GM18499 (cell line): ENCODE data around the gene PTPRD.

Source experiments
- ATAC-seq: cut with Tn5 transposase; IDR thresholded peaks from one replicate; pipeline ENCODE4 v1.9.1; 2021; ENCODE audit warnings: moderate number of reproducible peaks; ENCODE audit not compliant: insufficient read depth, unreplicated experiment

The PTPRD gene

DNA sequence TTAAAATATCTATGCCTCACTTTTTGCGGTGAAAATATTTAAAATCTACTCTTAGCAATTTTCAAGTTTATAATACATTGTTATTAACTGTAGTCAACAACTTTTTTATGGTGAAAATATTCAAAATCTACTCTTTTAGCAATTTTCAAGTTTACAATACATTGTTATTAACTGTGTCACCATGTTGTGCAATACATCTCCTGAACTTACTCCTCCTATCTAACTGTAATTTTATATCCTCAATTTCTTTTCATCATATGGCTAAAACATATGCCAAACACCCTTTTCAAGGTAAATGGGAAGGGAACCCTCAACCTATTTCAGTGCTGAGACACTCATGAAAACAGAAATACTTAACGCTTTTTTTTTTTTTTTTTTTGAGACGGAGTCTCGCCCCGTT, 1830.6 kb downstream of the PTPRD start:
- ATAC-seq, result no peak

DNA sequence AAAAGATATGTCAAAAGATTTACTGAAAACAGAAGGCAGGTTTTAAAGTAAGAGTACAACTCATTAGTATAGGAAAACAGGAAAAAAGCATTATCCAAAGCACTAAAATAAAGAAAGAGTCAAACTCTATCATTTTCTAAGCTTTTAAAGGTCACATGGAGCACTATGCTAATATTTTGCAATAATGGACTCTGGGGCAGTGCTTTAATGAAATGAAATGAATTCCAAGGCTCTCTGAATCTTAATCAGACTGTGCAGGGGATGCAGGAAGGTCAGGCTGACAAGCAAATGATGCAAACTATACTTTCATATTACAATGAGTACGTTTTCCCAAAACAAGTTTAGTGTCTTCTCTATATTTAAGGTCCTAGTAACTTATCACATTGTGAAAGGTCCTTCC, 1831.3 kb downstream of the PTPRD start:
- no peak for ATAC-seq

DNA sequence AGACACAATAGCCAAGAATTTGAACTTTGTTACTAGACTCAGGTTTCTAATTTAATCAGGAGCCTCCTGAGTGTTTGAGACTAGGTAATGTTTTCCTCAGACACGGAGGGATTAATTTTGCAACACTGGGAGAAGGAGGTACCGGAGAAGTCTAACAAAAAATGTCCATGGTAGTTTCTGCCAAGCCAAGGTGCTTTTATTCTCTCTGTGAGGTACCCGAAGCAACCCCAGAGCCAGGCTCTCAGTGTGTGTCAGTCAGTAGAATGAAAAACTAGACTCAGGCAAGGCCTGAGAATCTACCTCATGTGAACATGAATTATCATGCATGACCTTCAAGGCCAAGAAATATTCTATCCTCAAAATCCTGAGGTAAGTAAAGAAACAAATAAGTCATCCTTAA, 1832.4 kb downstream of the PTPRD start:
- no peak for ATAC-seq

DNA sequence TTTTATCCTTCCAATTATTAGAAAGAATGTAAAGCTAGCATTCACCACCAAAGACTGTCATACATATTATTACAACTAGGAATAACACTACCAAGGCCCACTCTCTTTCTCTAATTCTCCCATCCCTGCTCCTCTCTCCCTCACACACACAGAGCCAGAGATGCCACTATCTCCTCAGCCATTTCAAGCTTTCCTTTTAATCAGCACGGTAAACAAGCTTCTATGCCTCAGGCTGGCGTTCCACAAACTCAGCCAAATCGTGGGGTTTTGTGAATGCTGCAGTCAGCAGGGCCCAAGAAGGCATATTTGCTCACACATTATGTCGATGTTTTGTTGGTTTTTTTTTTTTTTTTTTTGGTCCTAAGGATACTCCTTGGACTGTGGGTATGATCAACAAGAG, 1833.3 kb downstream of the PTPRD start:
- ATAC-seq, result no peak

DNA sequence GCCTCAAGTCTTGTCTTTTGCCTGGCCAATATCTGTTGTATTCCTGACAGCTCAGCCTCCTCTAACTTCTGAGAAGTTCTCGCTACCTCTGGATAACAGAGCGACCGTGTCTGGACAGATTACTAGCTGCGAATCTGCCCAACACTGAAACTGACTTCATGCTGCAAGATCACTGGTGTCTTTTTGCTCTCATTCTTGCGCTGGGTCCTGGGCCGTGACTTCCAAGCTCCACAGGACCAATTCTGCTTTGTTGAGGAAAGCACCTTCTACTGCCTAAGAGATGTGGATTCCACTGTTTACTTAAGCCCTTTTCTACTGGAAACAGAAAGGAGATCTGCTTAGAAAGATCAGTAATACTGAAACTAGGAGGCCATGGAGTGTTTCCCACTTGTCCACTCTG, 1834.4 kb downstream of the PTPRD start:
- no peak for ATAC-seq

DNA sequence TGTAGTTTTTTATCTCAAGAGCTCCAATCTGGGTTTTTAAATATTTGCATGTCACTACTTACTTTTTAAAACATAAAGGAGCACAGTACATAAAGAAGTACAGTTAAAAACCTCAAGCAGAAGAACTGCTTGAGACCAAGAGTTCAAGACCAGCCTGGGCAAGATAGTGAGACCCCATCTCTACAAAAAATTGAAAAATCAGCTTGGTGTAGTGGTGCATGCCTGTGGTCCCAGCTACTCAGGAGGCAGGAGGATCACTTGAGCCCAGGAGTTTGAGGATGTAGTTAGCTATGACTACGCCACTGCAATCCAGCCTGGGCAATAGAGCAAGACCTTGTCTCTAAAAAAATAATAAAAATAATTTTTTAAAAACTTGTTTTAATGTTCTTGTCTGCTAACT, 1840.5 kb downstream of the PTPRD start:
- ATAC-seq, result no peak

DNA sequence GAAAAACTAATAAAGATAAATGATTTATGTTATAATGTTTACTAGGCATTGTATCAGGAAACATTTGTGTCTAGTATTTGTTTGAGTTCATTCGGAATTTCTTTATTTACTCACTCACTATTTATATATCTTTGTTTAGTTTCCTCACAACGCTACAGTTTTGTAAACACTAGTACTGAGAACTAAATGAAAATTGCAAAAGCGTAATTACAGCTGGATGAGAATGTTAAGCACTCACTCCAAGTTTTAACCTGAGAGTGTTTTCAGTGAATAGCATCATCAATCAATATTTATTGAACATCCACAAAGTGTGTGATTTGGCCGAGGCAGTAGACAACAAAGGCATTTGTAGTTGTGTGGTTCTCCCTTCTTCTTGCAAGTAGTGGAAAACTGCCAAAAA, 1843.6 kb downstream of the PTPRD start:
- ATAC-seq, result no peak

DNA sequence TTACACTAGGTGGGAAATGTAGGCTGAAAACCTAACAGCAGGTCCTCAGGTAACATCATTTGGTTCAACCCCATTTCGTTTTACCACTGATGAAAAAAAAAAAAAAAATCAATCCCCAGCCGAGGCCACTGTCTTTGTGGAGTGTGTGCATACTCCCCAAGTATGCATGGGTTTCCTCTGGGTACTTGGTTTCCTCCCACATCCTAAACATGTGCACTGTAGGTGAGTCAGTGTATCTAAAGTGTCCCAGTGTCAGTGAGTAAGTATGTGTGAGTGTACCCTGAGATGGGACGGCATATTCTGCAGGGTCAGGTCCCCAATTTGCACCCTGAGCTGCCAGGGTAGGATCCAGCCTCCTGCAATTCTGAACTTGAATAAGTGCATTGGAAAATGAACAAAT, 1846.7 kb downstream of the PTPRD start:
- no peak for ATAC-seq

DNA sequence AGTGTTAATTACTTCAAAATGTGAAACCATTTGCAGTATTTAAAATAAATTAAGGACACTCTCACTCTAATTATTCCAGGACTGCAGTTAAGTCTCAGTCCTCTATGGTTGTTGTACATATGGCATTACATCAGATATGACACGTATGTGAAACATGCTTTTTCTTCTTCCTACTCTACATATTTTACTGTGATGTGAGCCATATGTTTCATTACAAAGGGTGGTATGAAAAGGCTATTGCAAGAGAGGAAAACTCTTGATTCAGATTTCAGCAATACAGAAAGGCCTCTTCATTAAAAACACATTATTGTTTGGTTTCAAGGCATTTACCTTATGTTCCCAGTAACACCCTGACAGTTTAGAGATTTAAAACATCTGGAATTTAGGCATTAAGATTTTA, 1848.8 kb downstream of the PTPRD start:
- ATAC-seq, result no peak

DNA sequence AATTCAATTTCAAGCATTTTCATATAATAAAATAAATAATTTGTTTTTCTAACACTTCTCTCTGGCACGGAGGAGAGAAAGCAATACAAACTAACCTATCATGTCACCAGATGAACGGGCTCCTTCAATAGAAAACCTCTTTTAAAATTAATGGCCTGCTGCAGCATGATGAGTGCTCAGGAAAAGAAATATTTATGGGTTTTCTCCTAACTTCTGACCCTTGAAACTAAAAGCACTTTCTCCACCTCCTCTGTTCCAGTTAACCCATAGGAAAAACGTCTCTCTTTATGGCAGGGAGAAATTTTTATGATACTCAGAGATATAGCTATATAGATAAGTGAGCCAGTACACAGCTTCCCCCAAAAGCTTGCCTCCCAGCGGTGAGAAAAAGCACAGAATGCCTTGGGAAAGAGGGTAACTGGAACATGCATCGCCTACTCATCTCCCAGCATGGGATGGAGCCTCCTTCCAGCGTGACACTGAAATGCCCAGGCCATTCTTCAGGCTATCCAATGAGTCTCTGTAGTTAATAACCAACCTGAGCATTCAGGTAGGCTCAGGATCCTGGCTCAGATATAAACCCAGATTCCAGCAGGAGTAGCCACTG, 1850.2 kb downstream of the PTPRD start:
- ATAC-seq, result no peak

DNA sequence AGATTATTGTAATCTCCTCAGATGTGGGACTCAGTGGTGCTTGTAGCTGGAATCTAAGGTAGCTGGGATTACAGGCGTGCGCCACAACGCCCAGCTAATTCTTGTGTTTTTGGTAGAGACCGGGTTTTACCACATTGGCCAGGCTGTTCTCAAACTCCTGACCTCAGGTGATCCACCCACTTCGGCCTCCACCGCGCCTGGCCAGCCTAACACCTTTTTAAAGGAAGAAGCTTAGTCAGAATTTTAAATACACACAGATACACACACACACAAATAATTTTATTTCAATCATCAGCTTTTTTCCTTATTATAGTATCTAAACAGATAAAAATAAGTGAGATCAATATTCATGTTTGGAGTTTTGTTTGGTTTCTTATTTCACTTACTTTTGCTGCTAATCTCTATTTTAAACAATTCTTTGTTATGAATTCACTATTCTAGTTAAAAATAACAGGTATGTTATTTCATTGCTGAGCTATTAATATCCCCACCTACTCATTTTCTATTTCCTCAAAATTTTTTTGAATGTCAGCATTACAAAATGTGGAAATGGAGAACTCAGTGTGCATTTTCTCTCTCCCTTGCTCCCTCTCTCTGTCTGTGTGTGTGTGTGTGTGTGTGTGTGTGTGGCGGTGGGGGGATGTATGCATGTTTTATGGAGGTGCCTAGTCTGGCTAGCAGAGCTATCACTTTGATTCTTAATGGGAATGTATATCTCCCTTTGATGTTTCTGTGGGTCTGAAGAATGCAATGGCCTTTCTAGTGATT, 1852.6 kb downstream of the PTPRD start:
- ATAC-seq, result no peak

DNA sequence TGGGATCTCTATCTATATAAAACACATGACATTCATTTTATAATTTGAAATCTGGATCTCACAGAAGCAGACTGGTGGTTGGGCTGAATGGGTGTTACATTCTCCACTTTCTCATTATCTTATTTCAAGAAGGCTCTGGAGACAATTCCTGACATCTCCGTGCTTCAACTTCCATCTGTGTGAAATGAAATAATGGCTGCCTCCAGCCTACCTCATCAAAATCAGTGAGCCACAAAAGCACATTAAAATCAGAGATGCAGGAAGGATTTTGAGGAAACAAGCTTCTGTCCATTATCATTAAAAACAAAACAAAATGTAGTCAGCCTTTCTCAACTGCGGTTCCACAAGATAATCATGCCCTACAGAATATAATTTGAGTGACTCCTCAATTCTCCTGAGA, 1854.9 kb downstream of the PTPRD start:
- no peak for ATAC-seq

DNA sequence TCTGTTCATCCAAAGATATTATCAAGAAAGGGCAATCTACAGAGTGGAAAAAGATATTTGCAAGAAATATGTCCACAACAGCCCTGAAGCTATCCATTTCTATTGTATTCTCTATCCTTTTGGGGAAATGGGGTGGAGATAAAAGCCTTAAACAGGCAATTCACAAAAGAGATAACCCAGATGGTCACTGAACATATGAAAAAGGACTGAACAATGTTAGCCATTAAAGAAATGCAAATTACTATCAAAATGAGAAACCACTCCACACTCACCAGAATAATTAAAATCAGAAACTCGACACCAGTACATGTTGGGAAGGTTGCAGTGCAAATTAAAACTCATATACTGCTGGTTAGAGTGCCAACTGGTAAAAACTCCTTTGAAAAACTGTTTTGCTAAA, 1858.1 kb downstream of the PTPRD start:
- no peak for ATAC-seq

DNA sequence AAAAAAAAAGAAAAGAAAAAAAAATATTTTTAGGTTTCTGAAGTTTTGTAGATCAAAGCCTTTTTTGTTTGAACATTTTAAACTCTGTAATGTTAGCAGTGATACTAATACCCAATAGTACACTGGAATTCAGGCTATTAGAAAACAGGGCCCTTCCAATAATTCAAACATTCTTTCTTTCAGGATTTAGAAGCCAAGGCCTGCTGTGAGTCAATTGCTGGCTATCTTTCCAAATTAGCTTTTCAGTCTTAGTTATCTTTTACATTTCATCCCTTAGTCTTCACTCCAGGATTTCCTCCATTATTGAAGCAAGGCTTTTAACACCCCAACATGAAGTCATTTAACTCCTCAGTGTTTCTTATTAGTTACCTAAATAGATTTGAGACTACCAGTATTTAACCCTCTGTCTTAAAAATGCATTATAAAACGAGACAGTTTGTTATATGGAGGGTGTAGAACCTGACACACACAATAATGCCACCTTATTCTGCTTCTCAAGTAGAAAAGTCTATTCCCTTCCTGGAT, 1861.3 kb downstream of the PTPRD start:
- no peak for ATAC-seq

DNA sequence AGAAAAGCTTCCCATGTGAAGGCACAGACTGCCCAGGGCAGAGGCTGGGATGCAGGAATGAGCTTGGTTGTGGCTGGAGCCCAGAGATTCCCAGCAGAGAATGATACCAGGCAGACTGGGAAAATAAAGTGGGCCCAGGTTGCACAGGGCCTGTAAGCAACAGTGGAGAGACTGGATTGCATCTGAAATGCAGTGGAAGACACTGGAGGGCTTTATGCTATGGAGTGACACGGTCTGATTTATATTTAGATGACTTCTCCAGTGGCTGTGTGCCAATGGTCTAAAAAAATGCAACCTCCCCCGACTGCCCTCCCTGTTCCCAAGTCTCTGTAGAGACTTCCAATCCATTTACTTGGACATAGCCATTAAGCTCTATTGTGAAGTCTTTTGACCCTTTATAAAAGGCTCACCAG, 1862.2 kb downstream of the PTPRD start:
- ATAC-seq, result no peak

DNA sequence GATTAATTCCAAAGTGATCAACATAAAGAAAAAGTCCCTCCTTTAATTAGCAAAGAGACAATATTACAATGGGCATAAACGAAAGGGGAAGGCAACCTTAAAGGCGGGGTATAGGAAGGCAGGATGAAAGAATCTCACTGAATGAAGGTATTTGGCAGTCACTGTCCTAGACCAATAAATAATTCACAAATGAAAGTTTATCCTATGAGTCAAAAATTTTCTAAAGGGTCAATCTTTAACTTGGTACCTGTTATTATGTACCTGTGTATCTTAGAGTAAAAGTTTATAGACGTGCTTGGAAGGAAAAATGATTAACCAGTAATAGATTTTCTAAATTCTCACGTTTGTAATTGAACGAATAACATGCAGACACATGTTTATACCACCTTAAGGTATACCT, 1867.5 kb downstream of the PTPRD start:
- ATAC-seq, result no peak

DNA sequence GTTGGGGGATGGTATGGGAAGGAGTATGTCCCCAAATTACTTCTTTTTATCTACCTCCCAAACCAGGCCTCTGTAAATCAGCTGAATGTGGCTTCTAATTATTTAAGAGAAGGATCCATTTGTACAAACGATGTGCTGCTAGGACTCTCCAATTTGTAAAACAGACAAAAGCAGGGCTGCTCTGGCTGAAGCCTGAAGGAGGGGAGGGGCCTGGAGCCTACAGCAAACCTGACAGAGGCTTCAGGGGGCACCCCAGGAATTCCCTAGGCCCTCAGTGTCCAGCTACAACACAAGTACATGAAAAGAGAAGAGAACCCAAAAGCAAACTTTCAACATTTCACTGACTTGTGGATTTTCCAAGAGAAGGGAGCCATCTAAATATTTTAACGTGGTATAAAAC, 1873.9 kb downstream of the PTPRD start:
- no peak for ATAC-seq

DNA sequence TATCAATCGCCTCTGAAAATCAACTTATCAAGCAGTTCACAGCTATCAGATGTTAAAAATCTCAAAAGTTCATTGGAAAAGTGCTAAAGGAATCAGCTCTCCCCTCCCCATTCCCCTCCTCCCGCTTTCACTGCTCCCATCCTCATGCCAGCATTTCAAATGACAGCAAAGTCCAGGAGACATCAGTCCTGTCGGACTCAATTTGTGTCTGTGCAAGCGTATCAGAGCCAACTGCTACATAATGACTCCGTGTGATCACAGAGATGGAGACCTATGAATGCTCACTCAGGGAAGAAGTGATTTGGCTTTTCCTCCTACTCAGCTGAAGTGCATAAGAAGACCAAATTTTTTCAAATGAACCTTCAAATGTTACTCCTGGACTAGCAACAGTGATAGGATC, 1876.0 kb downstream of the PTPRD start:
- ATAC-seq, result no peak

DNA sequence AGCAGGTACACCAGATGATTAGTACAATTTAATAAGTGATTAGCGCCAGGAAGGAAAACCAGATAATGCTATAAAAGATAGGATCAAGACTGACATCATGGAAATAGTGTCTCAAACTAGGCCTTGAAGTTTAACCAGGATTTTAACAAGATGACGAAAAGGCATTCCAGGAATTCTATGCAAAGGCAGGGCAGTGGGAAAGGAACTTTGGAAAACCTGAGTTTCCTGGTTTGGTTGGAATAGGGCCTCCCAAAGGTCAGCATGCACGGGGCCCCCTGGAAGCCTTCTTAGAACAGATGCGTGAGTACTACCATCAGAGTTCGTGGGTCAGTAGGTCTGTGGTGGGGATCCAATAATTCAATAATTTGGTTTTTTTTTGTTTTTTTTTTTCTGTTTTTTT, 1878.0 kb downstream of the PTPRD start:
- no peak for ATAC-seq

DNA sequence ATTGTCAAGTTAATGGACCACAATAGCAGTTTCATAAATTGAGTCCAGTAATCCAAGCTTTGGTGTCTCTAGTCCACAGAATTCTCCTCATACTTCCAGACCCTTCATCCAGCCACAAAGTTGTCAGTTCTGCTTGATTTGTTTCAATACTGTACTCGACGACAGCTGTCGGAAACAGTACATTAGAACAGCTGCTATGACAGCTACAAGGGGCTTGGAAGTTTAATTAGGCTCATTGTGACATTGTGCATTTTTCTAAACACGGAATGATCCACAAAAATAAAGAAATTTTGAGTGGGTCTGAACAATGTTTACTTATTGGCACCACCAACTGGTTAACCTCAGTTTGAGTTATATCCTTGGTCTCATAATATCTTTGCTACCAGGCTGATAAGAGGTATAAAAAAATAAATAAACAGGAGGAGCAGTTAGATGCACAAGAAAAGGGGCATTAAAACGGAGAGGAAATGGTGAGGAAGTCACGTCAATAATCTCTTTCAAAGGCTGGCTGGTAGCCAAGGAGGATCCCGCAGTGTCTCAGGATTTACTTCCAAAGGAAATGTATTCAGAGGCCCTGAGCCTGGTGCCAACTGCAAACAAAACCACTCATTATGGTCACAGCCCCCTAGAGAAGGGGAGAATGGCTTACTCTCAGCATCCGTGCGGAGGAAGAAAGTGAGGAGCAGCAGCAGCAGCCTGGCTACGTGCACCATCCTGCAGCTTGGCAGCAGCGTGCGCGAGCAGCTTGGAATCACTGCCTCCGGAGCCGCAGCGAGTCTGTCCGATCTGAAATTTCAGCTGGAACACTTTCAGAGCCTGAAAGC, 1879.5 kb downstream of the PTPRD start:
- no peak for ATAC-seq

DNA sequence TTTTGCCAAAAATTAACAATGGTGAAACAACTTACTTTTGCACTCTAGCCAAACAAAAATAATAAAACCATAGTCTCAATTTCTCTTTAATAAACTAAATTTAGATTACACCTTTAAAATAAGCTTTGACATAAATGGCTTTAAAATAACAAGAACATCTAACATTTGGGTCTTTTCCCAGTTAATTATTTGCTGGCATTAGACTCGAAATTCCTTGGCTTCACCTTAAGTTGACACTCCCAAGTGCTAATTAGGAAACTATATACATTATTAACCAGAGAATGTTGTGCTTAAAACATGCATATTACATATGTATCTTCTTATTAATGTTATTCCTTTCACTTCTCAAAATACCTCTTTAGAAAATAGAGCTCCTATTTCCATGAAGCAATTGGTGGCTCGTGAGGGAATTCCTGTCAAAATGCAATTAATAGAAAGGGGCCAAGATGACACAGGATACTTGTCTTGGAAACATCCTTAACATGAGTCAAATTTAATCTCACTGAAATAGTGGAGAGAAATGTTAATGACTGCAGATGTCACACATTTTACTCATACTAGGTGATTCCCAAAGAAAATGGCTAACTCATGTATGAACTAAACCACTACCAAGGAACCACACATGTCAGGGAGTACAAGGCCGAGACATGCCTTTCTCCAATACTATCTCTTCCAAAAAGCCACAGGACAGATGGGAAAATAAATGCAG, 1880.3 kb downstream of the PTPRD start:
- no peak for ATAC-seq
